Mucosa of stomach (tissue), 1 donor: Measurements from ENCODE around the gene MCM10.
"Not testable (repeated sequence)": the region's sequence is repeated elsewhere in the genome, so short reads cannot be mapped to it uniquely, and the experiment has no call there.

Experiments
- H3K27me3 ChIP-seq: one replicate; pipeline ENCODE4 v1.7.0; 2013; ENCODE audit warnings: mild to moderate bottlenecking, low read length; ENCODE audit not compliant: control insufficient read depth, insufficient read depth
- H3K36me3 ChIP-seq: one replicate; pipeline ENCODE4 v1.7.0; 2013; ENCODE audit warnings: low read length; ENCODE audit not compliant: control insufficient read depth, insufficient read depth
- H3K4me1 ChIP-seq: one replicate; pipeline ENCODE4 v1.7.0; 2013; ENCODE audit warnings: mild to moderate bottlenecking, low read length; ENCODE audit not compliant: control insufficient read depth, insufficient read depth
- H3K4me3 ChIP-seq: one replicate; pipeline ENCODE4 v1.7.0; 2013; ENCODE audit warnings: low read length
- H3K9ac ChIP-seq: one replicate; pipeline ENCODE4 v1.7.0; 2013; ENCODE audit warnings: mild to moderate bottlenecking, low read length, moderate library complexity
- H3K9me3 ChIP-seq: one replicate; pipeline ENCODE4 v1.7.0; 2013; ENCODE audit warnings: mild to moderate bottlenecking, low read length, moderate library complexity; ENCODE audit not compliant: control insufficient read depth
- donor health status: Pancreatic carcinoma.

MCM10 gene

DNA sequence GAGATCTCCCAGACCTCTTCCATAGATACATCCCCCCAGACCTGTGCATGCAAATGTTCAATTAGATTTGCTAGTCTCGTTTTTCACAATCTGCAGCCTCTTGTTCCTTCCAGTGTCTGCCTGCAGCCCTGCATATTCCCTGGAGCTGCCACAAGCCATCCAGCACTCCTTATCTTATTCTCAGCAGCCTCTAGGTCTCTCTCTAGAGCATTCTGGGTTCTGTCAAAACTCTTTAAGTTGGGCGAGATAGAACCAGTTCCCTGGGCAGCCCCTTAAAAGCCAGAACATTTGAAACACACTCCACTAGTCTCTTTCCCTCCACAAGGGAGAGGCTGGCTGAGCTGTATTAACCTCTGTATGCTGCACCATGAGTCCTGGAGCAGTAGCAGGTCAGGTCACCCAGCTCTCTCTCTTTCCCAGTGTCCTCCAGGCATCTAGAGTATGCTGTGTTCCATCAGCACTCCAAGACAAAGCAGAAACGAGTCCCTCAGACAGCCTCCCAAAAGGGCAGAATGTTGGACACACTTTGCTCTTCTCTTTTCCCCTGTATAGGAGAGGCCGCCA lies 20.6 kb upstream of the MCM10 start:
- H3K9me3 ChIP-seq: no peaks in the 10 kb centered on the region
- no peaks in the 10 kb centered on the region for H3K4me1 ChIP-seq
- no peak overlapping the region for H3K4me3 ChIP-seq
- H3K36me3 ChIP-seq: no peaks in the 10 kb centered on the region
- H3K9ac ChIP-seq: no peak overlapping the region
- H3K27me3 ChIP-seq: no peaks in the 10 kb centered on the region

DNA sequence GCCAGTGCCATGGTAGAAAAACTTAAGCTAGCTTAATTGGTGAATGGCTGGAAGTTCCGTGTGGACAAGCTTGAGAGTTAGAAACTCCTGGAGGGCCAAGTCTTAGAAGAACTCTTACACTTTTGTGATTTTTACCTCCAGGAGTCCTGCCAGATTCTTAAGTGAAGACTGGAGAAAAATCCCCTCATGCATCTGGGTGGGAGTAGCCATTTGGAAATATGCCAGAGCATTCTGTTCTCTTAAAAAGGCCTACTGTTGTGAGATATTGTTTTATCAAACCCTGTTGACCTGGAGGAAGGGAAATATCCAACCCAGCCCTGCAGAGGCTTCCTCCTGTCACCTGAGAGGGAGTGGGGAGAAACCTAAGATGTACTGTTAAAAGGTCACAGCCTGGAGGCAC lies 17.6 kb upstream of the MCM10 start:
- H3K36me3 ChIP-seq: no peaks in the 10 kb centered on the region
- no peaks in the 10 kb centered on the region for H3K4me1 ChIP-seq
- H3K9ac ChIP-seq: no peak overlapping the region
- H3K27me3 ChIP-seq: no peaks in the 10 kb centered on the region
- no peak overlapping the region for H3K4me3 ChIP-seq
- H3K9me3 ChIP-seq: no peaks in the 10 kb centered on the region

GRCh38 chr10:13144814-13145213 lies 16.5 kb upstream of the MCM10 start:
- no peaks in the 10 kb centered on the region for H3K36me3 ChIP-seq
- H3K4me1 ChIP-seq: no peaks in the 10 kb centered on the region
- no peaks in the 10 kb centered on the region for H3K9me3 ChIP-seq
- H3K4me3 ChIP-seq: no peak overlapping the region
- no peaks in the 10 kb centered on the region for H3K27me3 ChIP-seq
- no peak overlapping the region for H3K9ac ChIP-seq

GRCh38 chr10:13146379-13146778 lies 15.0 kb upstream of the MCM10 start:
- H3K4me1 ChIP-seq: no peaks in the 10 kb centered on the region
- H3K9ac ChIP-seq: no peak overlapping the region
- no peaks in the 10 kb centered on the region for H3K36me3 ChIP-seq
- H3K27me3 ChIP-seq: no peaks in the 10 kb centered on the region
- no peak overlapping the region for H3K4me3 ChIP-seq
- no peaks in the 10 kb centered on the region for H3K9me3 ChIP-seq

DNA sequence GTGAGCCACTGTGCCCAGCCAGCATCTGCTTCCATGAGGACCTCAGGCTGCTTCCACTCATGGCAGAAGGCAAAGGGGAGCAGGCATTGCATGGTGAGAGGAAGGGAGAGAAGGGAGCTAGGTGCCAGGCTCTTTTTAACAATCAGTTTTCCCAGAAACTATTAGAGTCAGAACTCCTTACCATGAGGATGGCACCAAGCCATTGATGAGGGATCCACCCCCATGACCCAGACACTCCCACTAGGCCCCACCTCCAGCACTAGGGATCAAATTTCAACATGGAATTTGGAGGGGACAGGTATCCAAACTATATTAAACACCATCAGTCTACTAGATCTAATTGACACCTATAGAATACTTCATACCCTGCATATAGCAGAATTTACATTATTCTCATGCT lies 14.2 kb upstream of the MCM10 start:
- Histone ChIP-seq H3K27me3 (no peaks in the 10 kb centered on the region), H3K36me3 (no peaks in the 10 kb centered on the region), H3K4me3 (no peak overlapping the region), H3K9me3 (no peaks in the 10 kb centered on the region), H3K4me1 (no peaks in the 10 kb centered on the region), H3K9ac (no peak overlapping the region)

GRCh38 chr10:13152296-13152695 lies 9.1 kb upstream of the MCM10 start:
- no peaks in the 10 kb centered on the region for H3K27me3 ChIP-seq
- no peaks in the 10 kb centered on the region for H3K4me1 ChIP-seq
- no peaks in the 10 kb centered on the region for H3K36me3 ChIP-seq
- no peak overlapping the region for H3K4me3 ChIP-seq
- H3K9me3 ChIP-seq: no peaks in the 10 kb centered on the region
- H3K9ac ChIP-seq: no peak overlapping the region

DNA sequence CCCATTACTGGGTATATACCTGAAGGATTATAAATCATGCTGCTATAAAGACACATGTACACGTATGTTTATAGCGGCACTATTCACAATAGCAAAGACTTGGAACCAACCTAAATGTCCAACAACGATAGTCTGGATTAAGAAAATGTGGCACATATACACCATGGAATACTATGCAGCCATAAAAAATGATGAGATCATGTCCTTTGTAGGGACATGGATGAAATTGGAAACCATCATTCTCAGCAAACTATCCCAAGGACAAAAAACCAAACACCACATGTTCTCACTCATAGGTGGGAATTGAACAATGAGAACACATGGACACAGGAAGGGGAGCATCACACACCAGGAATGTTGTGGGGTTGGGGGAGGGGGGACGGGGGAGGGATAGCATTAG lies 5.5 kb upstream of the MCM10 start:
- not testable (repeated sequence) for H3K9ac ChIP-seq, H3K4me3 ChIP-seq, H3K27me3 ChIP-seq, H3K4me1 ChIP-seq, H3K9me3 ChIP-seq, H3K36me3 ChIP-seq

GRCh38 chr10:13158401-13158800 lies 3.0 kb upstream of the MCM10 start:
- Histone ChIP-seq H3K4me1 (peaks cover 17% of the 10 kb centered on the region), H3K9me3 (no peaks in the 10 kb centered on the region), H3K27me3 (no peaks in the 10 kb centered on the region), H3K9ac (peak overlapping the region; percentile 53), H3K36me3 (no peaks in the 10 kb centered on the region), H3K4me3 (no peak overlapping the region)

- Histone ChIP-seq H3K4me3 (peak overlapping the region; percentile 53), H3K27me3 (no peaks in the 10 kb centered on the region), H3K36me3 (no peaks in the 10 kb centered on the region), H3K9me3 (no peaks in the 10 kb centered on the region), H3K4me1 (peaks cover 17% of the 10 kb centered on the region), H3K9ac (no peak overlapping the region)
Measured at GRCh38 chr10:13161857-13162271, 506 bp downstream of the MCM10 start.

DNA sequence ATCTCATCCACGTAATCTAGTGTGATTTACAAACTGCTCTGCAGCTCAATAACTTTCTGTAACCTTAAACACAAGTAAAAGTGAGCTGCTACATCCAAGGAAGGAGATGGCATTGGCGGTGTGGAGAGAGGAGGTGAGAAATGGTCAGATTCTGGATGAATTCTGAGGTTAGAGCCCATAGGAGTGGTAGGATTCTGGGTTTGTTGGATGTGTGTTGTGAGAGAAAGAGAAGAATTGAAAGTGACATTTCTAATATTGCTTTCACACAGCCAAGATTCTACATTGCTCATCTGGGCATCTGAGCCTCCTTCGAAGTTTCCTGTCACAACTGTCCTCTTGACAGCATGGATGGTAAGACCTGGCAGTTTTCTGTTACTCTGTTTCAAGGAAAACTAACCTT lies 2.5 kb downstream of the MCM10 start:
- Histone ChIP-seq H3K36me3 (no peaks in the 10 kb centered on the region), H3K4me3 (no peak overlapping the region), H3K4me1 (peaks cover 17% of the 10 kb centered on the region)

GRCh38 chr10:13165177-13165576 lies 3.8 kb downstream of the MCM10 start:
- H3K36me3 ChIP-seq: no peaks in the 10 kb centered on the region
- H3K4me3 ChIP-seq: no peak overlapping the region
- peaks cover 17% of the 10 kb centered on the region for H3K4me1 ChIP-seq
- H3K9me3 ChIP-seq: no peaks in the 10 kb centered on the region
- H3K27me3 ChIP-seq: no peaks in the 10 kb centered on the region
- no peak overlapping the region for H3K9ac ChIP-seq

More for the DNA sequence above, 2.5 kb downstream of the MCM10 start:
- Histone ChIP-seq H3K9me3 (no peaks in the 10 kb centered on the region), H3K27me3 (no peaks in the 10 kb centered on the region), H3K9ac (no peak overlapping the region)

GRCh38 chr10:13167568-13167967 lies 6.2 kb downstream of the MCM10 start:
- Histone ChIP-seq H3K9me3 (no peaks in the 10 kb centered on the region), H3K27me3 (no peaks in the 10 kb centered on the region), H3K9ac (no peak overlapping the region), H3K4me3 (no peak overlapping the region), H3K4me1 (no peaks in the 10 kb centered on the region), H3K36me3 (no peaks in the 10 kb centered on the region)

DNA sequence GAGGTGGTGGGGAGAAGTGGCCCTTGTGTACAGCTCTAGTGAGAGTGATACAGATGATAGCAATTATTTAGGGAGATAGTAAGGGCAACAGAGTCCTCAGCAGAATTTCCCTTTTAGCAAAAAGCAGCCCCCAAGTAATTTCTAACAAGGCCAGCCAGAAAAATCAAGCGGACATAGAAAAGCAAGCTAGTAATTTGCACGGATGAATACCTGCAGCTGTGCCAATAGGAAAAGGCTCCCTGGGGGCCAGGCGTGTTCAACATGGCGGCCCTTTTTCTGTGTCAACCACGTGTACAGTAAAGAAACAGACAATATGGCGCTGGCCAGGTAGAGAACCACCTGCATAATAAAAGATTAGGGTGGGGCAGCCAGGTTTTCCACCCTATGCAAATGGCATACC lies 7.4 kb downstream of the MCM10 start:
- Histone ChIP-seq H3K4me1 (no peaks in the 10 kb centered on the region), H3K9me3 (no peaks in the 10 kb centered on the region), H3K4me3 (no peak overlapping the region), H3K27me3 (no peaks in the 10 kb centered on the region), H3K9ac (no peak overlapping the region), H3K36me3 (no peaks in the 10 kb centered on the region)
